ENCODE results near the gene HS2ST1. TPM values are rescaled to one million over a fixed set of nuclear protein-coding genes. Genes with fewer than 3 reads are reported as not detected.

Gene HS2ST1
- polyA plus RNA-seq, 3 donors, result 2.6 to 6.0 (median 4.2) TPM

- Mint-ChIP-seq H3K4me1 (peaks cover 36% of the 10 kb centered on the region), H3K27ac (peak overlapping the region in 1 of 7 donors; percentile 16)
Measured at GRCh38 chr1:87155648-87156047, 241.2 kb downstream of the HS2ST1 start.

GRCh38 chr1:87156124-87156523 is 241.7 kb downstream of the HS2ST1 start:
- H3K36me3 ChIP-seq (replicated peaks in 1 of 2; ENCODE audit: control insufficient read depth in 1 of 2, insufficient read depth in 2 of 2, low read length in 2 of 2), result no peaks in the 10 kb centered on the region
- WGBS (ENCODE audit: insufficient coverage), result 100% methylated on average over 5 of the region's 6 CpGs
- no peak for DNase-seq
- Mint-ChIP-seq H3K4me3 (no peak overlapping the region), H3K4me1 (peaks cover 32% of the 10 kb centered on the region), H3K9me3 (no peaks in the 10 kb centered on the region), H3K27me3 (ENCODE audit: low read depth in 3 of 3) (peaks cover 0 to 2% (median 1%) of the 10 kb centered on the region in 3 donors), H3K36me3 (no peaks in the 10 kb centered on the region), H3K27ac (peak overlapping the region in 1 of 7 donors; percentile 24)
- intact Hi-C loops (cut with micrococcal nuclease), result no loop called here
- H3K27me3 ChIP-seq (ENCODE audit: control insufficient read depth in 2 of 2, insufficient read depth in 2 of 2, low read length in 2 of 2), result no peaks in the 10 kb centered on the region
- H3K9ac ChIP-seq (ENCODE audit: insufficient read depth, low read length, poor library complexity, severe bottlenecking), result no peak overlapping the region
- H2AFZ ChIP-seq (ENCODE audit: insufficient read depth, low read depth, low read length, poor library complexity, severe bottlenecking), result no peak overlapping the region
- no peak overlapping the region for H3K27ac ChIP-seq (ENCODE audit: low read depth in 1 of 2, low read length in 2 of 2)
- no peaks in the 10 kb centered on the region for H3K79me2 ChIP-seq (ENCODE audit: insufficient read depth, low read length)
- no peak overlapping the region for H3K4me2 ChIP-seq (replicated peaks; ENCODE audit: extremely low read depth, low read length, poor library complexity, severe bottlenecking)
- TF ChIP-seq CTCF (IDR thresholded peaks at IDR 0.05), result no peak
- H4K20me1 ChIP-seq (ENCODE audit: insufficient read depth, low read length), result no peaks in the 10 kb centered on the region
- H3K4me1 ChIP-seq (ENCODE audit: control insufficient read depth in 1 of 2, insufficient read depth in 2 of 2, low read length in 2 of 2), result peaks cover 22 to 35% of the 10 kb centered on the region in 2 donors
- H3K4me3 ChIP-seq (replicated peaks in 1 of 3; ENCODE audit: low read depth in 2 of 3, low read length in 3 of 3), result no peak overlapping the region
- no peaks in the 10 kb centered on the region for H3K9me3 ChIP-seq (replicated peaks in 1 of 2; ENCODE audit: control insufficient read depth in 1 of 2, insufficient read depth in 1 of 2, low read length in 2 of 2)

More at GRCh38 chr1:87155648-87156047, 241.2 kb downstream of the HS2ST1 start:
- no peak overlapping the region for H3K9ac ChIP-seq (ENCODE audit: insufficient read depth, low read length, poor library complexity, severe bottlenecking)
- H3K4me3 Mint-ChIP-seq, result no peak overlapping the region
- peaks cover 0 to 3% (median 1%) of the 10 kb centered on the region in 3 donors for H3K27me3 Mint-ChIP-seq (ENCODE audit: low read depth in 3 of 3)
- H3K9me3 ChIP-seq (replicated peaks in 1 of 2; ENCODE audit: control insufficient read depth in 1 of 2, insufficient read depth in 1 of 2, low read length in 2 of 2), result no peaks in the 10 kb centered on the region
- no peaks in the 10 kb centered on the region for H3K36me3 Mint-ChIP-seq
- H4K20me1 ChIP-seq (ENCODE audit: insufficient read depth, low read length), result no peaks in the 10 kb centered on the region
- no peaks in the 10 kb centered on the region for H3K36me3 ChIP-seq (replicated peaks in 1 of 2; ENCODE audit: control insufficient read depth in 1 of 2, insufficient read depth in 2 of 2, low read length in 2 of 2)
- no peak for DNase-seq
- TF ChIP-seq CTCF (IDR thresholded peaks at IDR 0.05), result no peak
- H3K27ac ChIP-seq (ENCODE audit: low read depth in 1 of 2, low read length in 2 of 2), result no peak overlapping the region
- no peaks in the 10 kb centered on the region for H3K9me3 Mint-ChIP-seq
- H3K4me3 ChIP-seq (replicated peaks in 1 of 3; ENCODE audit: low read depth in 2 of 3, low read length in 3 of 3), result no peak overlapping the region
- no peak overlapping the region for H3K4me2 ChIP-seq (replicated peaks; ENCODE audit: extremely low read depth, low read length, poor library complexity, severe bottlenecking)
- intact Hi-C loops (cut with micrococcal nuclease), result no loop called here
- no peak overlapping the region for H2AFZ ChIP-seq (ENCODE audit: insufficient read depth, low read depth, low read length, poor library complexity, severe bottlenecking)
- WGBS (ENCODE audit: insufficient coverage), result 92% methylated on average over 4 of the region's 9 CpGs
- no peaks in the 10 kb centered on the region for H3K79me2 ChIP-seq (ENCODE audit: insufficient read depth, low read length)
- peaks cover 26 to 40% of the 10 kb centered on the region in 2 donors for H3K4me1 ChIP-seq (ENCODE audit: control insufficient read depth in 1 of 2, insufficient read depth in 2 of 2, low read length in 2 of 2)
- no peaks in the 10 kb centered on the region for H3K27me3 ChIP-seq (ENCODE audit: control insufficient read depth in 2 of 2, insufficient read depth in 2 of 2, low read length in 2 of 2)

Measured in CD14-positive monocyte (primary cell).